ENCODE data around the gene YWHAQ. TPM values are rescaled to one million over a fixed set of nuclear protein-coding genes. Genes with fewer than 3 reads are reported as not detected.

YWHAQ gene
- total RNA-seq, 1 donor from 2014 or later, result 223 TPM

- intact Hi-C loops (cut with micrococcal nuclease), result loop anchor here (1.0 to 2.0 kb wide), 11 partner anchors 14 to 449 kb away; partner anchors contain the start of genes ADAM17 and ASAP2
Observed at GRCh38 chr2:9655441-9656269, 24.9 kb upstream of the YWHAQ start.

GRCh38 chr2:9654452-9655100 lies 23.8 kb upstream of the YWHAQ start:
- intact Hi-C loops (cut with micrococcal nuclease), result loop anchor here (1.0 kb wide), 5 partner anchors 13 to 448 kb away; partner anchors contain the start of genes ADAM17 and ASAP2

GRCh38 chr2:9653485-9654271 lies 22.9 kb upstream of the YWHAQ start:
- intact Hi-C loops (cut with micrococcal nuclease), result no loop called here

GRCh38 chr2:9652898-9653479 lies 22.2 kb upstream of the YWHAQ start:
- intact Hi-C loops (cut with micrococcal nuclease), result no loop called here

GRCh38 chr2:9652267-9652666 lies 21.5 kb upstream of the YWHAQ start:
- intact Hi-C loops (cut with micrococcal nuclease), result no loop called here

- intact Hi-C loops (cut with micrococcal nuclease), result no loop called here
Observed at GRCh38 chr2:9650119-9650821, 19.5 kb upstream of the YWHAQ start.

GRCh38 chr2:9649261-9649660 lies 18.5 kb upstream of the YWHAQ start:
- intact Hi-C loops (cut with micrococcal nuclease), result no loop called here

GRCh38 chr2:9648821-9649220 lies 18.0 kb upstream of the YWHAQ start:
- intact Hi-C loops (cut with micrococcal nuclease), result no loop called here

GRCh38 chr2:9647884-9648283 lies 17.1 kb upstream of the YWHAQ start:
- intact Hi-C loops (cut with micrococcal nuclease), result no loop called here

GRCh38 chr2:9646196-9647030 lies 15.6 kb upstream of the YWHAQ start:
- intact Hi-C loops (cut with micrococcal nuclease), result no loop called here

GRCh38 chr2:9644603-9645002 lies 13.8 kb upstream of the YWHAQ start:
- intact Hi-C loops (cut with micrococcal nuclease), result no loop called here

GRCh38 chr2:9644021-9644420 lies 13.2 kb upstream of the YWHAQ start:
- intact Hi-C loops (cut with micrococcal nuclease), result no loop called here

- intact Hi-C loops (cut with micrococcal nuclease), result loop anchor here (1.0 kb wide), 3 partner anchors 10 to 62 kb away; no protein-coding TSS in a partner anchor
Observed at GRCh38 chr2:9641641-9642040, 10.8 kb upstream of the YWHAQ start.

GRCh38 chr2:9640403-9641104 lies 9.8 kb upstream of the YWHAQ start:
- intact Hi-C loops (cut with micrococcal nuclease), result loop anchor here (1.0 kb wide), 3 partner anchors 9 to 63 kb away; no protein-coding TSS in a partner anchor

- intact Hi-C loops (cut with micrococcal nuclease), result loop anchor here (10.0 kb wide), 1 partner anchor 635 kb away; the partner anchor contains the start of gene MBOAT2
Observed at GRCh38 chr2:9639740-9640343, 9.0 kb upstream of the YWHAQ start.

- intact Hi-C loops (cut with micrococcal nuclease), result loop anchor here (10.0 kb wide), 1 partner anchor 634 kb away; the partner anchor contains the start of gene MBOAT2
Observed at GRCh38 chr2:9639000-9639602, 8.3 kb upstream of the YWHAQ start.

- intact Hi-C loops (cut with micrococcal nuclease), result loop anchor here (10.0 kb wide), 1 partner anchor 634 kb away; the partner anchor contains the start of gene MBOAT2
Observed at GRCh38 chr2:9638532-9638931, 7.7 kb upstream of the YWHAQ start.

- intact Hi-C loops (cut with micrococcal nuclease), result loop anchor here (10.0 kb wide), 1 partner anchor 633 kb away; the partner anchor contains the start of gene MBOAT2
Observed at GRCh38 chr2:9637330-9637729, 6.5 kb upstream of the YWHAQ start.
